Fibroblast of peridontal ligament (primary cell): ENCODE data around the gene RANBP6.

Source experiments
- DNase-seq: peaks from one replicate; pipeline ENCODE4 v3.0.0-alpha.2; 2010; ENCODE audit errors: extremely low read depth

RANBP6 gene

DNA sequence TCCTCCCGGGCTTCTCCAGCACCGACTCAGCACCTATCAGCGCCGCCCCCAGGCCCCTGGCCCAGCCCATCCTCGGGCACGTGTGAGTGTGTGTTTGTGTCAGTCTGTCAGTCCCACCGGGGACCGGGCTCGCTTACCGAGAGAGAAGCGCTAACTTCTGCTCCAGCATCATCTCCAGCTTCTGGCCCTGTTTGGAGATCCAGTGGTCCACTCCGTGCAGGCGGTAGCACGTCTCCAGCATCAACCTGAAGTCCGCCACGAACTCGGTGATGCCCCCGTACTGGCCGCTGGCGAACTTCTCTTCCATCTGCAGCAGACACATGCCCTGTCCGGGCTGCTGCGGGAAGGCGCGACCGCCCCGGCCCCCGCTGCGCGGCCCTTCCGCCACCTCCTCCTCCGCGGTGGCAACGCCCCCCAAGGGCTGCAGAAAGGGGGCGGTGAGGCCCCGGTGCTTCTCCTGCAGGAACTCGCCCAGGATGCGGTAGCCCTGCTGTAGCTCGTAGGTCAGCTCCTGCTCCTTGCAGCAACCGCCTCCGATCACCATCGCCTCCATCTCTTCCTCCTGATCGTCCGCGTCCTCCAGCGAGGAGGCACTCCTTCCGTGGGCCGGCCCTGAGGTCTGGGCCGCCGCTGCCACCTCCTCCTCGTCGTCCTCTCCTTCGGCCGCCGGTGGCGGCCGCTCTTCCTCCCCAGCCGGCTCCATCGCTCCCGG is 8.2 kb downstream of the RANBP6 start:
- DNase-seq, result no peak

- peak; percentile 61 for DNase-seq
These were observed 8.7 kb downstream of the RANBP6 start for GRCh38 chr9:6006749-6007057.

DNA sequence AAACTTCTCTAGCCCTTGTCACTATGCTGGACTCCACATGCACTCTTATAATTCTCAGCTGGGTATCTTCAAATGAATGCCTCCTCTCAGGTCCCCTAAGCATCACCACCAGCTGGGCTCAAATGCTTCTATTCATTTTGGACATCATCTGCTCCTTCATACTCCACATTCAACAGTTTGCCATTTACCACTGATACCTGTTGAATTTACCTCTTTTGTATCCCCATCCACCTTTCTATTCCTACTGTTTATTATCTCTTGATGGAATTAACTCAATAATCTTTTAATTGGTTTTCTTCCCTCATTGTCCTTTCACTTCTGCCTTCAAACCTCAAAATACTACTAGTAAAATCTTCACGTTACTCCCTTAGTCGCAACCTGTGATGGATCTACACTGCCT is 14.5 kb downstream of the RANBP6 start:
- DNase-seq, result no peak

GRCh38 chr9:5999443-6000101 is 15.9 kb downstream of the RANBP6 start:
- no peak for DNase-seq

DNA sequence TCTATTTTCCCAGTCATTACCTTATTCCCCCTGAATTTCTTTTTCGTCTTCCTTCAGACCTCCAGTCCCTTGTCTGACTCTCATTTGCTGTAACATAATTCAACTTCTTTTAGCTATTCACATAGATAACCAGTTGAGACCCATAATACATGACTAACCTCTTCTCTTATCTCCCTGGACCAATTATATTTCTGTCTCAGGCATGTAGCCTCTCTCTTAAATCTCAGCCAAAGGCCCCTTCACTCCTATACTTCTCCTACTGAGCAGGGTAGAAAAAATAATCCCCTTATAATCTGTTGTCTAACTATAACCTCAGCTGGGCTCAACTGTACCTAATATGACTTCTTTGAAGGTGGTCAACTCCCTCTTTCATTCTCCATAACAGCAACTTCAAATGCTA is 20.9 kb downstream of the RANBP6 start:
- no peak for DNase-seq

GRCh38 chr9:5988265-5988664 is 27.2 kb downstream of the RANBP6 start:
- DNase-seq, result no peak

- DNase-seq, result no peak
These were observed 32.4 kb downstream of the RANBP6 start for GRCh38 chr9:5983042-5983441.

DNA sequence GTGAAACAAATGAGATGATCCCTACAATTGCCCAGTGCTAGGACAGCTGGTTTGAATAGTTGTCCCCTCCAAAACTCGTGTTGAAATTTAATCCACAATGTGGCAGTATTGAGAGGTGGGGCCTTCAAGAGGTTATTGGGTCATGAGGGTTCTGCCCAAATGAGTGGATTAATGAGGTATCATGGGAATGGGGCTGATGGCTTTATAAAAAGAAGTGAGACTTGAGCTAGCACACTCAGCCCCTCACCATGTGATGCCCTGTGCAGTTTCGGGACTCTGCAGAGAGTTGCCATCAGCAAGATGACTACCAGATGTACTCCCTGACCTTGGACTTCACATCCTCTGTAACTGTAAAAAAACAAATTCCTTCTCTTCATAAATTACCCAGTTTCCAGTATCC is 33.1 kb downstream of the RANBP6 start:
- peak; percentile 18 for DNase-seq

DNA sequence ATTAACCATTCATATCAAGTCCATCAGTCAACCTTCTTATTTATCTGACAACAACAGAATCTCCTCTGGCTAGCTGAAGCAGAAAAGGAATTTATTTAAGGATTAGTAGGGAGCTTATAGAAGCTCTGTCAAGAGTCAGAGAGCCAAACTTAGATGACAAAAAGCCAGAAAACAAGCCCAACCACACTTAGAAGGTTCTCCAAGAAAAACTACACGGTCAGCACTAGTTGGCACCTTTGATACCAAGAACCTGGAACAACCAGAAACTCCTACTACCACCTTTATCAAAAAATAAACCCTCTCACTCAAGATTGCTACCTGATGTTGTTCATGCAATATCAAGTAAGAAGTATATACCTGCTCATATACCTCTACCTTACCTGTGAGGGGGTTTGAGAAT is 36.9 kb downstream of the RANBP6 start:
- peak; percentile 2 for DNase-seq

DNA sequence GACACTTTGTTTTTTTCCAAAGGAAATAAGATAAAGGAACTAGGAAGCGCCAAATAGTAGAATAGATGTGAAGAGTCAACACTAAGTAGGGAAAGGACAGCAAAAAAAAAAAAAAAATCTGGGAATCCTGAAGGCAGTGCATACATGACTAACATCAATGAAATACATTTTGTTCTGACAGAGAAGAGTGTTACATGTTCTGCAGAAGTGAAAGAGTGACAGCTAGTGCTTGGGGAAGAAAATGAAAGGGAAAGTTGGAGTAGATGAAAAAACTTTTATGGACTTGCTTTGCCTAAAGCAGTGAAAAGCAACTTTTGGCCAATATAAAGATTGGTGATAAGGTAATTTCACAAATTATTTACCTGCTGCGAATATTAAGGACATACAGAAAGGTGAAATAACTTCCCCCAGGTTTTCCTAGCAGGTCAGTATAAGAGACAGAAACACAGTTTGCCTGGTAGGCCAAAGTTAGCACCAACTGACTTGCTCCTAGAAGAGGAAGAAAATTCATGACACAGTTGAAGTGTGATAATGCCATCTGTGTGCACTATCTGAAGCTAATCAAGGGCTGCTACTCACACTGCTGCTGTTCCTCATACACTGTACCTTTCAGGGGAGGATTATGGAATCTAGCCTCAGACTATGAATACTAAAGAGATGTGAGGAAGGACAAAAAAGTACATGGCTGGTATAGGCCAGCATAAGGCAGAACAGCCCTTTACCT is 38.6 kb downstream of the RANBP6 start:
- peak; percentile 47 for DNase-seq

- DNase-seq, result peak; percentile 27
These were observed 43.7 kb downstream of the RANBP6 start for GRCh38 chr9:5971740-5972139.
